Measurements from ENCODE around the gene ELMO1. TPM values are rescaled to one million over a fixed set of nuclear protein-coding genes. Genes with fewer than 3 reads are reported as not detected.

ELMO1 gene
- total and polyA plus RNA-seq, 2 experiments from 2014 or later, result 9.6 to 10.8 TPM

DNA sequence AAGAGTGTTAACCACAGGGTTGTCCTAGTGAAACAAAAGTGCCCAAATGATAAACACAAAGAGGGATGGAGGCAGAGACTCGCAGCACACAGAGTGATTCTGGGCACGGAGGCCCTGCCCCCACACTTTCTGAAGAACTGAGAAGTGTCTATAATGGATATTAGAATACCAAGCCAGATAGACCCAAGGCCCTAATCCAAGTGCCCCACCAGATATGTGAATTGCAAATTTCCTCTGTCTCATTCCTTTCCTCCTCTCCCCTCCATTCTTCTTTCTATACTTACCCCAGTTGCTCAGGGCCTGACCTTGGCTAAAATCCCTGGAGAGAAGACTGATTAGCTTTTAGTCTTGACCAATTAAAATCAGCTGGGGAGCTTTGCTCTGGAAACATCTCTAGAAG lies 617.6 kb downstream of the ELMO1 start:
- TF ChIP-seq, protein P1, sequence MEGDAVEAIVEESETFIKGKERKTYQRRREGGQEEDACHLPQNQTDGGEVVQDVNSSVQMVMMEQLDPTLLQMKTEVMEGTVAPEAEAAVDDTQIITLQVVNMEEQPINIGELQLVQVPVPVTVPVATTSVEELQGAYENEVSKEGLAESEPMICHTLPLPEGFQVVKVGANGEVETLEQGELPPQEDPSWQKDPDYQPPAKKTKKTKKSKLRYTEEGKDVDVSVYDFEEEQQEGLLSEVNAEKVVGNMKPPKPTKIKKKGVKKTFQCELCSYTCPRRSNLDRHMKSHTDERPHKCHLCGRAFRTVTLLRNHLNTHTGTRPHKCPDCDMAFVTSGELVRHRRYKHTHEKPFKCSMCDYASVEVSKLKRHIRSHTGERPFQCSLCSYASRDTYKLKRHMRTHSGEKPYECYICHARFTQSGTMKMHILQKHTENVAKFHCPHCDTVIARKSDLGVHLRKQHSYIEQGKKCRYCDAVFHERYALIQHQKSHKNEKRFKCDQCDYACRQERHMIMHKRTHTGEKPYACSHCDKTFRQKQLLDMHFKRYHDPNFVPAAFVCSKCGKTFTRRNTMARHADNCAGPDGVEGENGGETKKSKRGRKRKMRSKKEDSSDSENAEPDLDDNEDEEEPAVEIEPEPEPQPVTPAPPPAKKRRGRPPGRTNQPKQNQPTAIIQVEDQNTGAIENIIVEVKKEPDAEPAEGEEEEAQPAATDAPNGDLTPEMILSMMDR (IDR thresholded peaks at IDR 0.05; ENCODE audit: low read depth, low read length), result no peak
- Histone ChIP-seq H3K9me3 (ENCODE audit: low read depth) (no peaks in the 10 kb centered on the region), H3K4me3 (no peak overlapping the region), H3K36me3 (no peaks in the 10 kb centered on the region), H3K27me3 (no peaks in the 10 kb centered on the region), H3K4me1 (ENCODE audit: low read depth) (no peaks in the 10 kb centered on the region), H3K27ac (no peak overlapping the region)
- no peak for DNase-seq (ENCODE audit: low read depth in 1 of 2, low spot score in 1 of 2)

GRCh38 chr7:36827726-36828703 lies 620.6 kb downstream of the ELMO1 start:
- no peaks in the 10 kb centered on the region for H3K4me1 ChIP-seq (ENCODE audit: low read depth)
- H3K4me3 ChIP-seq, result no peak overlapping the region
- no peaks in the 10 kb centered on the region for H3K27me3 ChIP-seq
- peak in 1 of 2 donors; percentile 17 for DNase-seq (ENCODE audit: low read depth in 1 of 2, low spot score in 1 of 2)
- no peaks in the 10 kb centered on the region for H3K36me3 ChIP-seq
- no peaks in the 10 kb centered on the region for H3K9me3 ChIP-seq (ENCODE audit: low read depth)
- TF ChIP-seq, protein P1 (IDR thresholded peaks at IDR 0.05; ENCODE audit: low read depth, low read length), result no peak
- H3K27ac ChIP-seq, result no peak overlapping the region

DNA sequence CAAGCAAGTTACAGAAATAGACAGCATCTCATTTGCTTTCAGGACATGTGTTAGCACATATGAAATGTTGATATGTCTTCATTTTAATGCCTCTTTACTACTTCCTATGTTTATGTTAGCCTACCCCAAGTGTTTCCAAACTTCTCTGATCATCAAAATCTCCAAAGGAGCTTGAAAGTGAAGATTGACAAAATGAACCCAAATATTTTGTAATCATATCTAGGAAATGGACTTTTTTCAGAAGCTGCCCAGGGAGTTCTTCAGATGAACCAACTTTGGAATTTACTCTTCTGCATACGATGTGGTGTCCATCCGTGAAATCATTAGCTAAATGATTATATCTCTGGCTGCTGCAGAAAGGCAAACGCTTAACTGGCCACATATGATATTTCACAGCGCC lies 623.2 kb downstream of the ELMO1 start:
- no peak overlapping the region for H3K4me3 ChIP-seq
- no peaks in the 10 kb centered on the region for H3K27me3 ChIP-seq
- DNase-seq (ENCODE audit: low read depth in 1 of 2, low spot score in 1 of 2), result no peak
- H3K4me1 ChIP-seq (ENCODE audit: low read depth), result no peaks in the 10 kb centered on the region
- no peaks in the 10 kb centered on the region for H3K36me3 ChIP-seq
- TF ChIP-seq, protein P1 (IDR thresholded peaks at IDR 0.05; ENCODE audit: low read depth, low read length), result no peak
- no peaks in the 10 kb centered on the region for H3K9me3 ChIP-seq (ENCODE audit: low read depth)
- H3K27ac ChIP-seq, result no peak overlapping the region

DNA sequence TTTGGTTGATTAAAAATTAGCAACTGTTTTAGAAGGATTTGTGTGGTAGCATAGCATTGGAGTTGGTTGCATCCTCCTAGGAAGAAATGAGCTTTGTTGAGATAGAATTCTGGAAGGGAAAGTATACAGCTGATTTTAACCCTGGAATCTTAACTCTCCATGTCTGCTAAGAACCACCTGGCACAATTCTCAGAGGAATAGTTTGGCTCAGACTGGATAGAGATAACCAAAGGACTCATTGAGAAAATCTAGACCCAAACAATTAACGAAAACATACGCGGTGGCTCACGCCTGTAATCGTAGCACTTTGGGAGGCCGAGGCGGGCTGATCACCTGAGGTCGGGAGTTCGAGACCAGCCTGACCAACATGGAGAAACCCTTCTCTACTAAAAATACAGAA lies 625.3 kb downstream of the ELMO1 start:
- DNase-seq (ENCODE audit: low read depth in 1 of 2, low spot score in 1 of 2), result no peak
- TF ChIP-seq, protein P1 (IDR thresholded peaks at IDR 0.05; ENCODE audit: low read depth, low read length), result no peak
- no peaks in the 10 kb centered on the region for H3K36me3 ChIP-seq

DNA sequence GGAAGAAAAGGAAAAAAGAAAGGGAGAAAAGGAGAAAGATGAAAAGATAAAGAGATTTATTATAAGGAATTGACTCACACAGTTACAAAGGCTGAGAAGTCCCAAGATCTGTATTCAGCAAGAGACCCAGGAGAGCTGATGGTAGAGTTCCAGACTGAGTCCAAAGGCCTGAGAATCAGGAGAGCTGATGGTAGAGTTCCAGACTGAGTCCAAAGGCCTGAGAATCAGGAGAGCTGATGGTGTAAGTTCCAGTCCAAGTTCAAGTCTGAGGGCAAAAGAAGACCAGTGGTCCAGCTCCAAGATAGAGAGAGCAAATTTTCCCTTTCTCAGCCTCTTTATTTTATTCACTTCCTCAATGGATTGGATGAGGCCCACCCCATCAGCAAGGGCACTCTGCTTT lies 627.0 kb downstream of the ELMO1 start:
- Histone ChIP-seq H3K4me1 (ENCODE audit: low read depth) (no peaks in the 10 kb centered on the region), H3K27me3 (no peaks in the 10 kb centered on the region), H3K4me3 (no peak overlapping the region), H3K27ac (no peak overlapping the region), H3K36me3 (no peaks in the 10 kb centered on the region), H3K9me3 (ENCODE audit: low read depth) (no peaks in the 10 kb centered on the region)
- DNase-seq (ENCODE audit: low read depth in 1 of 2, low spot score in 1 of 2), result no peak
- TF ChIP-seq, protein P1 (IDR thresholded peaks at IDR 0.05; ENCODE audit: low read depth, low read length), result no peak

More for the DNA sequence above, 625.3 kb downstream of the ELMO1 start:
- H3K27me3 ChIP-seq, result no peaks in the 10 kb centered on the region
- no peak overlapping the region for H3K4me3 ChIP-seq
- H3K4me1 ChIP-seq (ENCODE audit: low read depth), result no peaks in the 10 kb centered on the region
- no peak overlapping the region for H3K27ac ChIP-seq
- H3K9me3 ChIP-seq (ENCODE audit: low read depth), result no peaks in the 10 kb centered on the region
